Caco-2 (cell line): ENCODE data around the gene CPHXL2. TPM values are rescaled to one million over a fixed set of nuclear protein-coding genes. Genes with fewer than 3 reads are reported as not detected.

Source experiments
- BruUV-seq: library from RNA; stranded (reverse); fragments of 400-500 nt; replicated peaks from 2 replicates; lab custom pipeline; 2021; lab: Mats Ljungman, UMichigan
- CTCF ChIA-PET: fragments of 300-600 bp; sonication (Branson Sonifier 250); formaldehyde crosslinking; loops from one replicate; lab custom pipeline; 2022; ENCODE audit warnings: antibody characterized with exemption; lab: Charles Lee
- POLR2A ChIA-PET: fragments of 300-600 bp; sonication (Branson Sonifier 250); formaldehyde crosslinking; loops from one replicate; lab custom pipeline; 2022; ENCODE audit warnings: antibody characterized with exemption; lab: Charles Lee
- DNase-seq, 2 experiments: peaks; one replicate each; pipeline versions ENCODE4 v3.0.0 to v3.0.0-alpha.2; 2020 to 2022
- H3K27me3 ChIP-seq: replicated peaks from 2 replicates; pipeline ENCODE4 v1.6.0; 2011; ENCODE audit warnings: low read length; ENCODE audit not compliant: control insufficient read depth, insufficient read depth
- H3K36me3 ChIP-seq: 2 replicates; pipeline ENCODE4 v1.5.1; 2011; ENCODE audit warnings: low read length; ENCODE audit not compliant: control insufficient read depth, insufficient read depth
- H3K4me1 ChIP-seq: fragments of 250-450 bp; sonication (Bioruptor Pico); 2 replicates; pipeline ENCODE4 v1.5.1; 2020; ENCODE audit warnings: mild to moderate bottlenecking
- H3K4me3 ChIP-seq: 2 replicates; pipeline ENCODE4 v1.5.1; 2011; ENCODE audit warnings: low read depth, mild to moderate bottlenecking, control low read depth, low read length
- H3K9me3 ChIP-seq: fragments of 250-450 bp; sonication (Bioruptor Pico); 2 replicates; pipeline ENCODE4 v1.5.1; 2020; ENCODE audit warnings: mild to moderate bottlenecking, moderate library complexity
- H3K27ac Mint-ChIP-seq: one replicate; pipeline ENCODE4 v1.8.0; 2022; ENCODE audit warnings: mixed read lengths; ENCODE audit not compliant: unreplicated experiment
- H3K27me3 Mint-ChIP-seq: one replicate; pipeline ENCODE4 v1.8.0; 2022; ENCODE audit warnings: mixed read lengths; ENCODE audit not compliant: insufficient read depth, unreplicated experiment
- H3K36me3 Mint-ChIP-seq: one replicate; pipeline ENCODE4 v1.8.0; 2022; ENCODE audit warnings: mild to moderate bottlenecking, mixed read lengths; ENCODE audit not compliant: insufficient read depth, unreplicated experiment
- H3K4me1 Mint-ChIP-seq: one replicate; pipeline ENCODE4 v1.8.0; 2022; ENCODE audit warnings: low read depth, mixed read lengths; ENCODE audit not compliant: unreplicated experiment
- H3K4me3 Mint-ChIP-seq: one replicate; pipeline ENCODE4 v1.8.0; 2022; ENCODE audit warnings: mild to moderate bottlenecking, moderate library complexity, mixed read lengths; ENCODE audit not compliant: unreplicated experiment
- H3K9me3 Mint-ChIP-seq: one replicate; pipeline ENCODE4 v1.8.0; 2022; ENCODE audit warnings: mixed read lengths; ENCODE audit not compliant: unreplicated experiment
- intact Hi-C: fragments of 100-400 bp; cut with micrococcal nuclease; formaldehyde crosslinking; loops from one replicate; pipeline ENCODE4 v1.10.0; 2022; ENCODE audit not compliant: unreplicated experiment
- total RNA-seq: library from RNA; stranded (reverse); gene quantifications from 2 replicates; pipeline ENCODE4 v1.2.3, GENCODE V29; 2022
- TF ChIP-seq, protein P1 (sequence below), 2 experiments: fragments of 200-600 bp in 1 of 2; IDR thresholded peaks; 1 replicate in 1 of 2; 2 replicates in 1 of 2; pipeline versions ENCODE4 v1.5.1 to v1.8.0; 2011 to 2022; ENCODE audit warnings: antibody characterized with exemption in 1 of 2, control low read depth in 1 of 2, inconsistent platforms in 1 of 2, low read depth in 1 of 2, low read length in 1 of 2, mild to moderate bottlenecking in 1 of 2, moderate library complexity in 1 of 2; ENCODE audit not compliant: insufficient read depth in 1 of 2, severe bottlenecking in 1 of 2, unreplicated experiment in 1 of 2

The CPHXL2 gene
- total RNA-seq, 1 experiment from 2014 or later = not detected

GRCh38 chr16:75629132-75629531, 47.7 kb downstream of the CPHXL2 start:
- DNase-seq = no peak
- Mint-ChIP-seq H3K4me3 (no peak overlapping the region), H3K9me3 (peaks cover 10% of the 10 kb centered on the region), H3K27ac (no peak overlapping the region), H3K4me1 (peaks cover 33% of the 10 kb centered on the region), H3K36me3 (peaks cover 99% of the 10 kb centered on the region), H3K27me3 (no peaks in the 10 kb centered on the region)
- TF ChIP-seq, protein P1, sequence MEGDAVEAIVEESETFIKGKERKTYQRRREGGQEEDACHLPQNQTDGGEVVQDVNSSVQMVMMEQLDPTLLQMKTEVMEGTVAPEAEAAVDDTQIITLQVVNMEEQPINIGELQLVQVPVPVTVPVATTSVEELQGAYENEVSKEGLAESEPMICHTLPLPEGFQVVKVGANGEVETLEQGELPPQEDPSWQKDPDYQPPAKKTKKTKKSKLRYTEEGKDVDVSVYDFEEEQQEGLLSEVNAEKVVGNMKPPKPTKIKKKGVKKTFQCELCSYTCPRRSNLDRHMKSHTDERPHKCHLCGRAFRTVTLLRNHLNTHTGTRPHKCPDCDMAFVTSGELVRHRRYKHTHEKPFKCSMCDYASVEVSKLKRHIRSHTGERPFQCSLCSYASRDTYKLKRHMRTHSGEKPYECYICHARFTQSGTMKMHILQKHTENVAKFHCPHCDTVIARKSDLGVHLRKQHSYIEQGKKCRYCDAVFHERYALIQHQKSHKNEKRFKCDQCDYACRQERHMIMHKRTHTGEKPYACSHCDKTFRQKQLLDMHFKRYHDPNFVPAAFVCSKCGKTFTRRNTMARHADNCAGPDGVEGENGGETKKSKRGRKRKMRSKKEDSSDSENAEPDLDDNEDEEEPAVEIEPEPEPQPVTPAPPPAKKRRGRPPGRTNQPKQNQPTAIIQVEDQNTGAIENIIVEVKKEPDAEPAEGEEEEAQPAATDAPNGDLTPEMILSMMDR (IDR thresholded peaks at IDR 0.05; ENCODE audit: insufficient read depth in 1 of 2, low read depth in 1 of 2, low read length in 1 of 2, severe bottlenecking in 1 of 2, unreplicated experiment in 1 of 2) = no peak
- no TSS peak for BruUV-seq
- intact Hi-C loops = no loop called here
- CTCF ChIA-PET = interaction anchor here (1.2 kb wide), 1 partner anchor 112 kb away, joined by 3 read pairs; no protein-coding TSS in a partner anchor
- Histone ChIP-seq H3K9me3 (no peaks in the 10 kb centered on the region), H3K27me3 (no peaks in the 10 kb centered on the region), H3K4me3 (no peak overlapping the region), H3K4me1 (peaks cover 32% of the 10 kb centered on the region), H3K36me3 (peaks cover 16% of the 10 kb centered on the region)
- POLR2A ChIA-PET = no interaction called here

- no TSS peak for BruUV-seq
- no peaks in the 10 kb centered on the region for H3K27me3 Mint-ChIP-seq
- no peak overlapping the region for H3K4me3 ChIP-seq
- H3K9me3 Mint-ChIP-seq = peaks cover 10% of the 10 kb centered on the region
- H3K36me3 ChIP-seq = peaks cover 13% of the 10 kb centered on the region
- peak overlapping the region; percentile 51 for H3K27ac Mint-ChIP-seq
- TF ChIP-seq, protein P1 (IDR thresholded peaks at IDR 0.05; ENCODE audit: insufficient read depth in 1 of 2, low read depth in 1 of 2, low read length in 1 of 2, severe bottlenecking in 1 of 2, unreplicated experiment in 1 of 2) = no peak
- H3K4me1 Mint-ChIP-seq = peaks cover 33% of the 10 kb centered on the region
- H3K9me3 ChIP-seq = no peaks in the 10 kb centered on the region
- peaks cover 32% of the 10 kb centered on the region for H3K4me1 ChIP-seq
- H3K36me3 Mint-ChIP-seq = peaks cover 94% of the 10 kb centered on the region
- ChIA-PET POLR2A (no interaction called here), CTCF (no interaction called here)
- H3K27me3 ChIP-seq = no peaks in the 10 kb centered on the region
- no peak overlapping the region for H3K4me3 Mint-ChIP-seq
- no peak for DNase-seq
- intact Hi-C loops = no loop called here
Measured at GRCh38 chr16:75628351-75628750, 48.5 kb downstream of the CPHXL2 start.

DNA sequence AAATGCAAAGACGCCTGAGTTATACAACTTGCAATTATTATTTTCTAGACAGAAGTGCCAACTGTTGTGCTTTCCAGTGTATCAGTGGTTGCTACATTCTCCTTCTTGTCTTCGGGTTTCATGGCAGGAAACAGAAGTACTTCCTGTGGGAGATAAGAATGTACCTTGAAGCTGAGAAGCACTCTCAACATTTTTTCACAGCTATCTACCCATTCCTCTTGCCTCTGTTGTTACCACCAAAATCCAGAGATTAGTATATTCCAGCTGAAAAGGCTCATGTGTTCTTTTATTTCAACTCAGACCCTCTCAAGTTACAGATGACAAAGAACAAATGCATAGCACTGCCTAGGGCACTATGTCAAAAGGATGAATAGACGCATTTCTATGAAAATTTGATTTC, 49.0 kb downstream of the CPHXL2 start:
- ChIA-PET POLR2A (no interaction called here), CTCF (no interaction called here)
- Histone ChIP-seq H3K4me3 (no peak overlapping the region), H3K36me3 (peaks cover 13% of the 10 kb centered on the region), H3K27me3 (no peaks in the 10 kb centered on the region), H3K4me1 (peaks cover 32% of the 10 kb centered on the region), H3K9me3 (no peaks in the 10 kb centered on the region)
- H3K36me3 Mint-ChIP-seq = peaks cover 94% of the 10 kb centered on the region
- no peaks in the 10 kb centered on the region for H3K27me3 Mint-ChIP-seq
- peaks cover 10% of the 10 kb centered on the region for H3K9me3 Mint-ChIP-seq
- intact Hi-C loops = no loop called here
- BruUV-seq = no TSS peak
- H3K27ac Mint-ChIP-seq = no peak overlapping the region
- H3K4me3 Mint-ChIP-seq = no peak overlapping the region
- DNase-seq = no peak
- TF ChIP-seq, protein P1 (IDR thresholded peaks at IDR 0.05; ENCODE audit: insufficient read depth in 1 of 2, low read depth in 1 of 2, low read length in 1 of 2, severe bottlenecking in 1 of 2, unreplicated experiment in 1 of 2) = no peak
- H3K4me1 Mint-ChIP-seq = peaks cover 33% of the 10 kb centered on the region
